Measurements from ENCODE around the gene PKMYT1. TPM values are rescaled to one million over a fixed set of nuclear protein-coding genes. Genes with fewer than 3 reads are reported as not detected.
A peak's percentile ranks its signal among the peaks of the same experiment; 100 is the strongest.

Gene PKMYT1
- total RNA-seq, 2 donors from 2014 or later, result 5.9 TPM; not detected in 1

DNA sequence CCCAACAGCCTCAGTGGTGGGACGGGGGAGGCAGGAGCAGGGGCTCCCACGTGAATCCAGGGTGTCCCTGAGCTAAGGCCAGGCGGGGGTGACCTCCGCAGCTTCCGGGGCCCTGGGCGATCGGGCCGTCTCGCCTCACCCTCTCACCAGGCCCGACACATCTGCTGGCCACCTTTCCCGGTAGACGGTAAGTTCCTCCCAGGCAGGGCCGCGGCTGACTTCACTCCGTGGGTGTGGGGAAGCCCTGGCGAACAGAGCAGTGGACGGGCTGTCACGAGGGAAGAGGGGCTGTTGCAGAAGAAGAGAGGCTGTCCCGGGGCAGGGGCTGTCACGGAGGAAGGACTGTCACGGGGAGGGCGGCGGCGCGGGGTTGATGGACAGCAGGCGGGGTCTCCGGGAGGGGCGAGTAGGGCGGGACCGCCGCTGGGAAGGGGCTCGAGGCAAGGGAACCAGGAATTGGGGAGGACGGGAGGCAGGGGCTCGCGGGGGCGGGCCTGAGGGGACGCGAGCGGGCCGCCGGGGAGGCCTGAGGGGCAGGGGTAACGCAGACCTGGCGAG is 498 bp downstream of the PKMYT1 start:
- Histone ChIP-seq H3K27ac (no peak overlapping the region), H3K27me3 (replicated peaks; ENCODE audit: insufficient read depth) (no peaks in the 10 kb centered on the region), H3K36me3 (no peaks in the 10 kb centered on the region), H3K4me1 (ENCODE audit: control insufficient read depth in 1 of 2, low read depth in 2 of 2) (peaks cover 6 to 23% of the 10 kb centered on the region in 2 donors), H3K9me3 (no peaks in the 10 kb centered on the region), H3K4me3 (peak overlapping the region; percentile 84)
- DNase-seq (ENCODE audit: low spot score) (no peak), ATAC-seq (ENCODE audit: insufficient number of reproducible peaks, low FRiP score, low read depth) (no peak)
- TF ChIP-seq, protein P1, sequence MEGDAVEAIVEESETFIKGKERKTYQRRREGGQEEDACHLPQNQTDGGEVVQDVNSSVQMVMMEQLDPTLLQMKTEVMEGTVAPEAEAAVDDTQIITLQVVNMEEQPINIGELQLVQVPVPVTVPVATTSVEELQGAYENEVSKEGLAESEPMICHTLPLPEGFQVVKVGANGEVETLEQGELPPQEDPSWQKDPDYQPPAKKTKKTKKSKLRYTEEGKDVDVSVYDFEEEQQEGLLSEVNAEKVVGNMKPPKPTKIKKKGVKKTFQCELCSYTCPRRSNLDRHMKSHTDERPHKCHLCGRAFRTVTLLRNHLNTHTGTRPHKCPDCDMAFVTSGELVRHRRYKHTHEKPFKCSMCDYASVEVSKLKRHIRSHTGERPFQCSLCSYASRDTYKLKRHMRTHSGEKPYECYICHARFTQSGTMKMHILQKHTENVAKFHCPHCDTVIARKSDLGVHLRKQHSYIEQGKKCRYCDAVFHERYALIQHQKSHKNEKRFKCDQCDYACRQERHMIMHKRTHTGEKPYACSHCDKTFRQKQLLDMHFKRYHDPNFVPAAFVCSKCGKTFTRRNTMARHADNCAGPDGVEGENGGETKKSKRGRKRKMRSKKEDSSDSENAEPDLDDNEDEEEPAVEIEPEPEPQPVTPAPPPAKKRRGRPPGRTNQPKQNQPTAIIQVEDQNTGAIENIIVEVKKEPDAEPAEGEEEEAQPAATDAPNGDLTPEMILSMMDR (IDR thresholded peaks at IDR 0.05), result no peak

GRCh38 chr16:2977440-2977839 is 2.8 kb downstream of the PKMYT1 start:
- Histone ChIP-seq H3K27ac (no peak overlapping the region), H3K36me3 (no peaks in the 10 kb centered on the region), H3K4me3 (no peak overlapping the region), H3K9me3 (no peaks in the 10 kb centered on the region), H3K27me3 (replicated peaks; ENCODE audit: insufficient read depth) (no peaks in the 10 kb centered on the region), H3K4me1 (ENCODE audit: control insufficient read depth in 1 of 2, low read depth in 2 of 2) (peaks cover 6 to 18% of the 10 kb centered on the region in 2 donors)
- ATAC-seq (ENCODE audit: insufficient number of reproducible peaks, low FRiP score, low read depth) (no peak), DNase-seq (ENCODE audit: low spot score) (no peak)
- TF ChIP-seq, protein P1 (IDR thresholded peaks at IDR 0.05), result no peak

- ATAC-seq (ENCODE audit: insufficient number of reproducible peaks, low FRiP score, low read depth) (no peak), DNase-seq (ENCODE audit: low spot score) (no peak)
- TF ChIP-seq, protein P1 (IDR thresholded peaks at IDR 0.05), result no peak
- H3K4me1 ChIP-seq (ENCODE audit: control insufficient read depth in 1 of 2, low read depth in 2 of 2), result peaks cover 6 to 18% of the 10 kb centered on the region in 2 donors
- no peak overlapping the region for H3K27ac ChIP-seq
- H3K4me3 ChIP-seq, result no peak overlapping the region
- H3K9me3 ChIP-seq, result no peaks in the 10 kb centered on the region
- H3K27me3 ChIP-seq (replicated peaks; ENCODE audit: insufficient read depth), result no peaks in the 10 kb centered on the region
- no peaks in the 10 kb centered on the region for H3K36me3 ChIP-seq
Measured at GRCh38 chr16:2976673-2977072, 3.6 kb downstream of the PKMYT1 start.

DNA sequence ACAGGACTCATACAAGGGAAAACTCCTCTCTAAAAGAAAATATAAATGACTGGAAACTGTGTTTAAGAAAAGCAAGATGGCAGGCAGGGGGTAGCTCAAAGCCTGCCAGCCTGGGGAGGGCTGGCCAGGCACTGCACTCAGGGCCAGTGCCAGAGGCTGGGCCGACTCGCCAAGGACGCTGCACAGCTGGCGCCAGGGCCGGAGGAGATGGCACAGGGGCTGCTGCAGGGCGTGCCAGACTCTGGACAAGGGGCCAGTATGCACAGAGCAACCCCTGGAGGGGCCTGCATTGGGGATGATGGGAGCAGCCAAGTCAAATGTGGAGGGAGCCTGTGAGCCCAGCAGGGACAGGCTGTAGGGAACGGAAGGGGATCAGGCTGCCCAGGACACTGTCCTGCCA is 4.0 kb downstream of the PKMYT1 start:
- H3K27ac ChIP-seq, result no peak overlapping the region
- ATAC-seq (ENCODE audit: insufficient number of reproducible peaks, low FRiP score, low read depth) (no peak), DNase-seq (ENCODE audit: low spot score) (no peak)
- no peaks in the 10 kb centered on the region for H3K36me3 ChIP-seq
- no peak overlapping the region for H3K4me3 ChIP-seq
- peaks cover 5 to 13% of the 10 kb centered on the region in 2 donors for H3K4me1 ChIP-seq (ENCODE audit: control insufficient read depth in 1 of 2, low read depth in 2 of 2)
- TF ChIP-seq, protein P1 (IDR thresholded peaks at IDR 0.05), result no peak
- no peaks in the 10 kb centered on the region for H3K27me3 ChIP-seq (replicated peaks; ENCODE audit: insufficient read depth)
- no peaks in the 10 kb centered on the region for H3K9me3 ChIP-seq

GRCh38 chr16:2975161-2975795 is 5.0 kb downstream of the PKMYT1 start:
- TF ChIP-seq, protein P1 (IDR thresholded peaks at IDR 0.05), result no peak
- no peak overlapping the region for H3K4me3 ChIP-seq
- ATAC-seq (ENCODE audit: insufficient number of reproducible peaks, low FRiP score, low read depth) (no peak), DNase-seq (ENCODE audit: low spot score) (no peak)
- H3K36me3 ChIP-seq, result no peaks in the 10 kb centered on the region
- H3K4me1 ChIP-seq (ENCODE audit: control insufficient read depth in 1 of 2, low read depth in 2 of 2), result peaks cover 0 to 12% of the 10 kb centered on the region in 2 donors
- no peaks in the 10 kb centered on the region for H3K9me3 ChIP-seq
- no peaks in the 10 kb centered on the region for H3K27me3 ChIP-seq (replicated peaks; ENCODE audit: insufficient read depth)
- no peak overlapping the region for H3K27ac ChIP-seq
